Suprapubic skin (tissue), 4 donors: ENCODE results near the gene CALCOCO1.

Experiments used
- EP300 ChIP-seq: sonication (generic); formaldehyde crosslinking; IDR thresholded peaks from one replicate; pipeline ENCODE4 v1.6.1; 2017; ENCODE audit warnings: antibody characterized with exemption
- POLR2A ChIP-seq, 2 donors: fragments of 450-650 bp; IDR thresholded peaks; one replicate each; pipeline ENCODE4 v1.6.1; 2017; ENCODE audit warnings: antibody characterized with exemption in 2 of 2, mild to moderate bottlenecking in 2 of 2, moderate library complexity in 2 of 2
- POLR2AphosphoS5 ChIP-seq, 3 donors: sonication (generic); formaldehyde crosslinking; IDR thresholded peaks; one replicate each; pipeline ENCODE4 v1.6.1; 2017; ENCODE audit warnings: antibody characterized with exemption in 3 of 3
- TF ChIP-seq, protein P1 (sequence below), 2 donors: fragments of 200-600 bp in 1 of 2; fragments of 450-650 bp in 1 of 2; sonication (generic) in 1 of 2; IDR thresholded peaks; one replicate each; pipeline ENCODE4 v1.5.1; 2016 to 2019; ENCODE audit warnings: antibody characterized with exemption in 2 of 2, mild to moderate bottlenecking in 1 of 2, moderate library complexity in 1 of 2

DNA sequence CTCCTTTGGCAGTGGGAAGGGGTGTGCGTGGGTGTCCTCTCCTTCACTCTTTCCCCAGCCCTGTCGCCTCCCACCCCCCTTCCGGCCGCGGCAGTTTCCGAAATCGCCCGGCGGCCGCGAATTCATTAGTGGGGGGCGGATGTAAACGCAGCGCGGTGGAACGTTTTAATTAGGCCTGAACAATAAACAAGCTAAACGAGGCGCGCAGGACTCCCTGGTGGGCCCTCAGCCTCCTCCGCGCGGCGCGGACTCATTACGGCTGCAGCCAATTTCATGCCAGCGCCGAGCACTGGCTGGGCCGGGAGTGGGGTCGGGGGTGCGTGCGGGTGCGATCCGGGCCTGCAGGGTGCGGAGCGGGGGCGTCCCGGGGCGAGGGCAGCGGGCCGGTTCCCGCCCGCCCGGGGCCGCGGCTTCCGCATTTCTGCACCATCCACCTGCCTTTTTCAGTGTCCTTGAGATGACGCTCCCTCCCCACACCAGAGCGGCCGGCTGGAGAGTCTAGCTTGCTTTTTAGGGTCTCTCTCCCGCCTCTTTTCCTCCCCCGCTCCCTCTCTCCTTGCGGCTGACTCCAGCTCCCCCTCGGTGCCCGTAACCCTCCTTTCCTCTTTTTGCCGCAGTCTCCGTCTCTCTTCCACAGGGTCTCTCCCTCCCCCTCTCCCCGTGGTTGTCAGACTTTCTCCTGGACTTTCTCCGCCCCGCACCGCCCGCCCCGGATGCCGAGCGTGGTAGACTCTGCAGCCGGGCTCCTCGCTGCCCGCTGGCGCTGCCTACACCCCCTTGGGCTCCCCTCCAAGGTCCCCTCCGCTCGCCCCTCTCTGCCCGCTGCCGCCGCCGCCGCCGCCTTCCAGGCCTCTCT, 24.3 kb upstream of the CALCOCO1 start, which contains the start of gene CISTR:
- TF ChIP-seq, protein P1, sequence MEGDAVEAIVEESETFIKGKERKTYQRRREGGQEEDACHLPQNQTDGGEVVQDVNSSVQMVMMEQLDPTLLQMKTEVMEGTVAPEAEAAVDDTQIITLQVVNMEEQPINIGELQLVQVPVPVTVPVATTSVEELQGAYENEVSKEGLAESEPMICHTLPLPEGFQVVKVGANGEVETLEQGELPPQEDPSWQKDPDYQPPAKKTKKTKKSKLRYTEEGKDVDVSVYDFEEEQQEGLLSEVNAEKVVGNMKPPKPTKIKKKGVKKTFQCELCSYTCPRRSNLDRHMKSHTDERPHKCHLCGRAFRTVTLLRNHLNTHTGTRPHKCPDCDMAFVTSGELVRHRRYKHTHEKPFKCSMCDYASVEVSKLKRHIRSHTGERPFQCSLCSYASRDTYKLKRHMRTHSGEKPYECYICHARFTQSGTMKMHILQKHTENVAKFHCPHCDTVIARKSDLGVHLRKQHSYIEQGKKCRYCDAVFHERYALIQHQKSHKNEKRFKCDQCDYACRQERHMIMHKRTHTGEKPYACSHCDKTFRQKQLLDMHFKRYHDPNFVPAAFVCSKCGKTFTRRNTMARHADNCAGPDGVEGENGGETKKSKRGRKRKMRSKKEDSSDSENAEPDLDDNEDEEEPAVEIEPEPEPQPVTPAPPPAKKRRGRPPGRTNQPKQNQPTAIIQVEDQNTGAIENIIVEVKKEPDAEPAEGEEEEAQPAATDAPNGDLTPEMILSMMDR (IDR thresholded peaks at IDR 0.05): no peak
- TF ChIP-seq POLR2A (IDR thresholded peaks at IDR 0.05): no peak
- TF ChIP-seq EP300: no peak
- no peak for TF ChIP-seq POLR2AphosphoS5 (IDR thresholded peaks at IDR 0.05)
